Thoracic aorta (tissue), 2 donors: Measurements from ENCODE around the gene CCDC28A. TPM values are rescaled to one million over a fixed set of nuclear protein-coding genes. Genes with fewer than 3 reads are reported as not detected.

ENCODE experiments used
- ATAC-seq: fragments of 150-250 bp; one replicate; pipeline ENCODE4 v1.8.0; 2017; ENCODE audit warnings: low read depth; ENCODE audit not compliant: insufficient number of reproducible peaks, low FRiP score
- DNase-seq: peaks from one replicate; pipeline ENCODE4 v3.0.0-alpha.2; 2020; ENCODE audit warnings: low spot score
- H3K27ac ChIP-seq, 2 donors: fragments of 200-600 bp; sonication (generic); 1 replicate in 1 of 2; 2 replicates in 1 of 2; pipeline ENCODE4 v1.5.1; 2016; ENCODE audit warnings: mild to moderate bottlenecking in 2 of 2, moderate library complexity in 2 of 2
- H3K27me3 ChIP-seq: fragments of 200-600 bp; sonication (generic); replicated peaks from 2 replicates; pipeline ENCODE4 v1.6.0; 2016; ENCODE audit warnings: mild to moderate bottlenecking; ENCODE audit not compliant: insufficient read depth
- H3K36me3 ChIP-seq: fragments of 200-600 bp; sonication (generic); one replicate; pipeline ENCODE4 v1.5.1; 2016
- H3K4me1 ChIP-seq, 2 donors: fragments of 200-600 bp; sonication (generic); 1 replicate in 1 of 2; 2 replicates in 1 of 2; pipeline versions ENCODE4 v1.5.1 to v1.6.0; 2016; ENCODE audit warnings: low read depth in 2 of 2, mild to moderate bottlenecking in 1 of 2; ENCODE audit not compliant: control insufficient read depth in 1 of 2
- H3K4me3 ChIP-seq: fragments of 200-600 bp; sonication (generic); 2 replicates; pipeline ENCODE4 v1.5.1; 2016; ENCODE audit warnings: mild to moderate bottlenecking
- H3K9me3 ChIP-seq: fragments of 200-600 bp; sonication (generic); 2 replicates; pipeline ENCODE4 v1.5.1; 2016
- total RNA-seq, 2 donors: library from RNA; depleted of rRNA; stranded (reverse); fragments of >200 nt; gene quantifications; one replicate each; pipeline versions ENCODE4 v1.1.0 to v1.2.3, GENCODE V29; 2016
- TF ChIP-seq, protein P1 (sequence below): fragments of 200-600 bp; sonication (generic); IDR thresholded peaks from one replicate; pipeline ENCODE4 v1.5.1; 2019; ENCODE audit warnings: antibody characterized with exemption

CCDC28A gene
- total RNA-seq, 2 donors from 2014 or later = 7.3 to 16.5 TPM

DNA sequence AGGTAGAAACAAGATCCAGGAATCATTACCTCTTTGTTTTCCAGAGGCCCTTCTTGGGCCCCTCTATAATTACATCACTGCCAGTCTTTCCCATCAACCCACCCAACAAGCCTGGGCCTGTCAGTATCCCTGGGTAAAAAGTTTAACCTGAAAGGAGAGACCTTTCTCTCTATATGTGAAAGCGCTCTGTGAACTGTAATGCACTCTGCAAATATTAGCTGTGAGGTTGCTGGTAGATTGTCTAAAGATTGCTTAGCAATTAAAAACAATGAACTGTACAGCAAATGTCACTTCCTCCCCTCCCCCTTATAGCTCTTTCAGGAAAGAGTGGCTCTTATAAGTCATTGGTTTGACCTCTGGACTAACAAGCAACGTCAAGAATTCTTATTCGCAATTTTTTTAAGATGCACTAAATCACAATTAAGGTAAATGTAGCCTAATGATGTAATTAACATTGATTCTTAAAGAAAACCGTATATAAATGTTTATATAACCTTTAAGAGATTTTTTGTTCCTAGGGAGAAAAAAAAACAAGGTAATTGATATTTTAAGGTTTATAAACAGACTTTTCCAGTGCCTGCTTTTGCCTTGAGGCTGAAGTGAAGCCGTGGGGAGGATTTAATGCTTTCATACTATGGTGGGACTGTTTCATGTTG is 40.7 kb downstream of the CCDC28A start:
- Histone ChIP-seq H3K4me3 (no peak overlapping the region), H3K4me1 (no peaks in the 10 kb centered on the region), H3K9me3 (no peaks in the 10 kb centered on the region), H3K36me3 (no peaks in the 10 kb centered on the region), H3K27me3 (no peaks in the 10 kb centered on the region), H3K27ac (no peak overlapping the region)
- DNase-seq (no peak), ATAC-seq (no peak)
- TF ChIP-seq, protein P1, sequence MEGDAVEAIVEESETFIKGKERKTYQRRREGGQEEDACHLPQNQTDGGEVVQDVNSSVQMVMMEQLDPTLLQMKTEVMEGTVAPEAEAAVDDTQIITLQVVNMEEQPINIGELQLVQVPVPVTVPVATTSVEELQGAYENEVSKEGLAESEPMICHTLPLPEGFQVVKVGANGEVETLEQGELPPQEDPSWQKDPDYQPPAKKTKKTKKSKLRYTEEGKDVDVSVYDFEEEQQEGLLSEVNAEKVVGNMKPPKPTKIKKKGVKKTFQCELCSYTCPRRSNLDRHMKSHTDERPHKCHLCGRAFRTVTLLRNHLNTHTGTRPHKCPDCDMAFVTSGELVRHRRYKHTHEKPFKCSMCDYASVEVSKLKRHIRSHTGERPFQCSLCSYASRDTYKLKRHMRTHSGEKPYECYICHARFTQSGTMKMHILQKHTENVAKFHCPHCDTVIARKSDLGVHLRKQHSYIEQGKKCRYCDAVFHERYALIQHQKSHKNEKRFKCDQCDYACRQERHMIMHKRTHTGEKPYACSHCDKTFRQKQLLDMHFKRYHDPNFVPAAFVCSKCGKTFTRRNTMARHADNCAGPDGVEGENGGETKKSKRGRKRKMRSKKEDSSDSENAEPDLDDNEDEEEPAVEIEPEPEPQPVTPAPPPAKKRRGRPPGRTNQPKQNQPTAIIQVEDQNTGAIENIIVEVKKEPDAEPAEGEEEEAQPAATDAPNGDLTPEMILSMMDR = no peak

DNA sequence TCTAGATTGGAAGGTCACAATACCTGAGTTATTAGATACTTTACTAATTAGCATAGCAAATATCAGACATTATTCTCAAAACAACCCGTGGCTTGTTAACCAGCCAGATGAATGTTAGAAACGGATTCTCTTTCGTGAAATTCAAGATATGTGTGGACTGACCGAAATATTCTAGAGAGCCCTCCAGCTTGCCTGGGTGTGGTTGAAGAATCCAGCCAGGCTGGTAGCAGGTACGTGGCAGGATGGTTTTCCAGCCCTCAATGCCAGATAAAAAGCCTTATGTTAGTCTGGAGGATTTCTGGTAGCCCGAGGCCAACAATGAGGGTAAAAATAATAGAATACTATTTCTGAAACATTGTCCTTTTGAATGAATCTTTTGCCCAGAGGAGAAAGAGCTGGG is 41.7 kb downstream of the CCDC28A start:
- ATAC-seq (no peak), DNase-seq (no peak)
- no peaks in the 10 kb centered on the region for H3K4me1 ChIP-seq
- H3K36me3 ChIP-seq = no peaks in the 10 kb centered on the region
- TF ChIP-seq, protein P1 = no peak
- H3K4me3 ChIP-seq = no peak overlapping the region
- no peak overlapping the region for H3K27ac ChIP-seq
- H3K27me3 ChIP-seq = no peaks in the 10 kb centered on the region
- no peaks in the 10 kb centered on the region for H3K9me3 ChIP-seq

DNA sequence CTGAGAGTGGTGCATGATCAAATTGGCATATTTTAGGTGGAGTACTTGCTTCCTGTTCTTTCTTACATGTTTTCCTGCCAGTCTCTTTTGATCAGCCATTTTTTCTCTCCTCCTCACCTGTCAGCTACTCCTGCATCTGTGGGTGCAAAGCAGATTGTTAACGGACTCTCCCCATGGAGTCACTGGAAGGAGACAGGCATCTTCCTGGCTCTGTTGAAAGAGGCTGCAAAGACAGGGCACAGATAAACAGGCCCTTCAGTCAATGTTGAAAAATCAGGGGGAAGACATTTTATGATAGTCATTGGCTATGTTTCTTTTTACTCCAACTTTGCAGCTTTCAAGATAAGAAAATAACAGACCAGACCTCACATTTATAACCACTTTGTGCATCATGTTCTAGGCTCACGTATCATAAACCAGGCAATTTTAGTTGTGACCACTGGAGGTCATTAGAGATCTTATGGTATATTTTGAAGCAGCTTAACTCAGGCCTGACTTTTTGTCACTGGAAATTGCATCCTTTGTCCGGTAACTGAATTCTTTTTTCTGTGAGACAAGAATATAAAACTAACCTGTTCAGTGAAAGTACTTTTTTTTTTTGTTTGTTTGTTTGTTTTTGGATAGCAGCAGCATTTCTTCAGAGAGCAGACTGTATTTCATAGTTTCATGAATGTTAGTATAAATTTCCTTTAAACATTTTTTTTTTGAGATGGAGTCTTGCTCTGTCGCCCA is 42.4 kb downstream of the CCDC28A start:
- H3K27ac ChIP-seq = no peak overlapping the region
- no peaks in the 10 kb centered on the region for H3K9me3 ChIP-seq
- H3K27me3 ChIP-seq = no peaks in the 10 kb centered on the region
- TF ChIP-seq, protein P1 = peak; percentile 70
- H3K36me3 ChIP-seq = no peaks in the 10 kb centered on the region
- no peak overlapping the region for H3K4me3 ChIP-seq
- no peak for DNase-seq
- peak; percentile 90 for ATAC-seq
- no peaks in the 10 kb centered on the region for H3K4me1 ChIP-seq

GRCh38 chr6:138817799-138818198 is 44.2 kb downstream of the CCDC28A start:
- Histone ChIP-seq H3K9me3 (no peaks in the 10 kb centered on the region), H3K36me3 (no peaks in the 10 kb centered on the region), H3K4me3 (no peak overlapping the region), H3K27ac (no peak overlapping the region), H3K27me3 (no peaks in the 10 kb centered on the region), H3K4me1 (no peaks in the 10 kb centered on the region)
- TF ChIP-seq, protein P1 = no peak
- no peak for ATAC-seq
- no peak for DNase-seq

DNA sequence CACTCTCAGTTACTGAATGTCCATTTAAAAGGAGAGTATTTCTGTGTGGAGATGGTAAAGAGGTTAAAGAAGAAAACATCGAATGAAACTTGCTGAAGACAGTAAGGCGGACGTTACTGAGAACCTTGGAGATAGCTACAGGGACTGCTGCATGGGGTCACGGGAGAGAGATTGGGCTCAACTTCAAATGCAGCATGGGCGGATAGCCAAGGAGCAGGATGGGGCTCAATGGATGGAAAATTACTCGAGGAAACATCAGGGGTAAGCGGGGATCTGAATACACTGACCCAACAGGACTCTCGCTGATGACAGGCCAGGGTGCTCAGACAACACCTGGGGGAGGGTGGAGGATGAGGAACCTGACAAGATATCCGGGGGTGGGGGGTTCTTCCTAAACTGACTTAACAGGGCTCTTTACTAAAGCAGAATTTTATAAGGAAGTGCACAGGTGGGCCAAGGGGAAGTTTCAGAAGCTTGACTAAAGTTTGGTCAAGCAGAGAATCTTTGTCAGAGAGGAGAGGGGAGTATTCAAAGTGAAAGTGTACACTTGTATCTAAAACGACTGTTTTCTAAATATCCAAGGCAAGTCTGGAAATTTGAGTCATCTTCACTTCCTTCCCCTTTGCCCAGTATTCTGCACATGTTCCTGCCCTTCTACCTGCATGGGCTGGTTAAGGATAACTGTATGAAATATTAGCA is 45.1 kb downstream of the CCDC28A start:
- H3K9me3 ChIP-seq = no peaks in the 10 kb centered on the region
- no peaks in the 10 kb centered on the region for H3K27me3 ChIP-seq
- DNase-seq = no peak
- ATAC-seq = no peak
- no peaks in the 10 kb centered on the region for H3K36me3 ChIP-seq
- TF ChIP-seq, protein P1 = no peak
- no peak overlapping the region for H3K4me3 ChIP-seq
- H3K27ac ChIP-seq = no peak overlapping the region
- H3K4me1 ChIP-seq = no peaks in the 10 kb centered on the region
